HepG2 (cell line): ENCODE results near the gene MRPL10. TPM values are rescaled to one million over a fixed set of nuclear protein-coding genes. Genes with fewer than 3 reads are reported as not detected.

Experiments used
- ATAC-seq: fragments of 200-7000 bp; cut with Tn5 transposase; 3 replicates; pipeline ENCODE4 v1.9.1; 2020; ENCODE audit warnings: mild to moderate bottlenecking, moderate library complexity
- BruUV-seq: library from RNA; stranded (reverse); fragments of 400-500 nt; replicated peaks from 2 replicates; lab custom pipeline; 2021; lab: Mats Ljungman, UMichigan
- CTCF ChIA-PET: fragments of 300-600 bp; formaldehyde crosslinking; extraction: SDS; loops from one replicate; lab custom pipeline; 2021; ENCODE audit warnings: low total read pairs, inconsistent platforms, low intra/inter-chr PET ratio; lab: Yijun Ruan, JAX
- POLR2A ChIA-PET: fragments of 350-600 bp; sonication (Branson Sonifier 250); formaldehyde crosslinking; loops from one replicate; lab custom pipeline; 2020; ENCODE audit warnings: antibody characterized with exemption, inconsistent platforms; lab: Yijun Ruan, JAX
- DNase-seq: peaks from one replicate; pipeline ENCODE4 v3.0.0-alpha.2; 2015; ENCODE audit warnings: low spot score
- FAIRE-seq: peaks from 3 replicates; lab custom pipeline; 2011; peaks lifted over from hg19 to GRCh38; lab: Jason Lieb, UNC
- H2AFZ ChIP-seq: one replicate; pipeline ENCODE4 v1.6.1; 2011; ENCODE audit warnings: low read length, inconsistent platforms
- H3K27ac ChIP-seq: fragments of 300-600 bp; 3 replicates; pipeline ENCODE4 v1.8.0; 2011; ENCODE audit warnings: mixed run types, mild to moderate bottlenecking, mixed read lengths, low read length, inconsistent platforms; ENCODE audit not compliant: insufficient read depth; ENCODE audit errors: extremely low read length
- H3K27me3 ChIP-seq, 2 experiments: fragments of 200-600 bp in 1 of 2; 2 replicates in 1 of 2; 3 replicates in 1 of 2; pipeline versions ENCODE4 v1.6.0 to v1.8.0; 2011; ENCODE audit warnings: low read length in 2 of 2, mild to moderate bottlenecking in 2 of 2, moderate library complexity in 2 of 2, inconsistent platforms in 1 of 2; ENCODE audit not compliant: insufficient read depth in 2 of 2, control insufficient read depth in 1 of 2
- H3K36me3 ChIP-seq, 2 experiments: fragments of 200-600 bp in 1 of 2; replicated peaks in 1 of 2; 2 replicates in 1 of 2; 3 replicates in 1 of 2; pipeline versions ENCODE4 v1.5.1 to v1.8.0; 2011; ENCODE audit warnings: low read length in 2 of 2, inconsistent platforms in 1 of 2; ENCODE audit not compliant: insufficient read depth in 2 of 2, control insufficient read depth in 1 of 2
- H3K4me1 ChIP-seq: 2 replicates; pipeline ENCODE4 v1.5.1; 2012; ENCODE audit warnings: low read length, inconsistent platforms; ENCODE audit not compliant: insufficient read depth
- H3K4me2 ChIP-seq: 2 replicates; pipeline ENCODE4 v1.6.0; 2011; ENCODE audit warnings: low read depth, low read length, inconsistent platforms
- H3K4me3 ChIP-seq, 3 experiments: fragments of 200-600 bp in 1 of 3; sonication (generic), shearing (Covaris generic) in 1 of 3; replicated peaks in 1 of 3; 2 replicates each; pipeline ENCODE4 v1.5.1; 2011 to 2016; ENCODE audit warnings: low read length in 3 of 3, inconsistent platforms in 2 of 3, low read depth in 2 of 3, mild to moderate bottlenecking in 2 of 3, control low read depth in 1 of 3, mixed read lengths in 1 of 3; ENCODE audit not compliant: insufficient read depth in 1 of 3
- H3K79me2 ChIP-seq: one replicate; pipeline ENCODE4 v1.6.1; 2011; ENCODE audit warnings: low read length, inconsistent platforms; ENCODE audit not compliant: insufficient read depth
- H3K9ac ChIP-seq: 2 replicates; pipeline ENCODE4 v1.6.0; 2011; ENCODE audit warnings: mild to moderate bottlenecking, low read depth, low read length, inconsistent platforms; ENCODE audit not compliant: insufficient read depth
- H3K9me3 ChIP-seq: 2 replicates; pipeline ENCODE4 v1.5.1; 2012; ENCODE audit warnings: mild to moderate bottlenecking, low read length
- H4K20me1 ChIP-seq: 2 replicates; pipeline ENCODE4 v1.6.0; 2011; ENCODE audit warnings: inconsistent platforms, mild to moderate bottlenecking, low read length, moderate library complexity; ENCODE audit not compliant: insufficient read depth
- PCBP2 ChIP-seq: fragments of 200-400 bp; formaldehyde crosslinking; optimal IDR thresholded peaks from 2 replicates; pipeline ENCODE3; 2018; ENCODE audit warnings: low read length, low read depth; ENCODE audit not compliant: poor library complexity, severe bottlenecking
- WGBS: methylation state at CpG from one replicate; pipeline ENCODE4 v1.1.6; 2017; ENCODE audit warnings: low lambda C conversion rate; 5-methylcytosine and 5-hydroxymethylcytosine counted together
- in situ Hi-C: cut with HindIII; loops from 2 replicates; pipeline ENCODE4 v1.10.0; 2017; ENCODE audit warnings: low pct_unique_long_range_greater_than_20kb; ENCODE audit not compliant: extremely low pct_ligation_motif_present
- intact Hi-C: fragments of 100-400 bp; cut with micrococcal nuclease; formaldehyde crosslinking; loops from one replicate; pipeline ENCODE4 v1.10.0; 2022; ENCODE audit not compliant: unreplicated experiment
- polyA plus RNA-seq, 8 experiments: library from polyadenylated mRNA; depleted of rRNA in 3 of 8; stranded (reverse) in 7 of 8; unstranded in 1 of 8; fragments of >200 nt; fragmentation: Illumina TruSeq in 4 of 8; extraction: Trizol in 4 of 8; gene quantifications; 2 replicates each; pipeline versions ENCODE4 v1.2.1 to v1.2.3, GENCODE V29; 2011 to 2016; ENCODE audit warnings: low read depth in 4 of 8, missing spikeins in 1 of 8, mixed read lengths in 1 of 8; ENCODE audit not compliant: insufficient read depth in 1 of 8
- total RNA-seq, 5 experiments: library from RNA; depleted of rRNA; stranded (reverse); fragments of >200 nt; fragmentation: Illumina TruSeq; extraction: Trizol; gene quantifications; 2 replicates each; pipeline ENCODE4 v1.2.3, GENCODE V29; 2016; ENCODE audit warnings: low read depth in 1 of 5
- TF ChIP-seq, protein P1 (sequence below): sonication (generic); formaldehyde crosslinking; IDR thresholded peaks from 2 replicates; pipeline ENCODE4 v1.5.1; 2020; ENCODE audit warnings: mild to moderate bottlenecking, missing genetic modification reagents, moderate library complexity

Gene MRPL10
- total and polyA plus RNA-seq, 2 of the 13 experiments (the other 11 are each of a cell fraction or from before 2014, with no cell fraction given) = 56.7 to 149 TPM

DNA sequence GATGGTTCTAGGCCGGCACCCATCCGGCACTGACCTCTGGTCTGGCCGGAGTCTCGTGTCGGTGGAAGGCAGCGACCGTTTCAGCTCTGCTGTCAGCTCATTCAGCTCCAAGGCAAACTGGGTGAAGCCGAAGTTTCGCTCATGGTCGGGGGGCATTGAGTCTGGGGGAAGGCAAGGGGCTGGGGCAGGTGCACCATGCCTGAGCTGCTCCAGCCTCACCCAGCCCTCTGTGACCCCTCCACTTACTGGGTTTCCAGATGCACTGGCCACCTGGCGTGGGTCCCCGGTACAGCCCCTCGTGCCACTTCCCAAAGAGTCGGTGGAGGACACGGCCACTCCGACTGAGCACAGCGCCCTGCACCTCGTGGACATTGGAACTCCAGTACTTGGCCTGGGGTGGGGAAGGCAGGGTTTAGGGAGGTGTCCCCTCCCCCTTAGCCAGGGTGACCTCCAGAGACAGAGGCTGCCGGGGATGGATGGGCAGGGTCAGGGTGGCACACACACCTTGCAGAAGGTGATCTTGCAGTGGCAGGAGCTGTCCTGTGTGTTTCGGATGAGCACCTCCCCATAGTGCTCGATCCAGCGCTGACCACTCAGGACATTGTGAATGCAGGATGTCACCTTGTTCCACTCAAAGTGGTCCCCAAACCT, 22.4 kb downstream of the MRPL10 start:
- no peak for DNase-seq
- H3K4me1 ChIP-seq = peaks cover 12% of the 10 kb centered on the region
- BruUV-seq = no TSS peak
- TF ChIP-seq, protein P1, sequence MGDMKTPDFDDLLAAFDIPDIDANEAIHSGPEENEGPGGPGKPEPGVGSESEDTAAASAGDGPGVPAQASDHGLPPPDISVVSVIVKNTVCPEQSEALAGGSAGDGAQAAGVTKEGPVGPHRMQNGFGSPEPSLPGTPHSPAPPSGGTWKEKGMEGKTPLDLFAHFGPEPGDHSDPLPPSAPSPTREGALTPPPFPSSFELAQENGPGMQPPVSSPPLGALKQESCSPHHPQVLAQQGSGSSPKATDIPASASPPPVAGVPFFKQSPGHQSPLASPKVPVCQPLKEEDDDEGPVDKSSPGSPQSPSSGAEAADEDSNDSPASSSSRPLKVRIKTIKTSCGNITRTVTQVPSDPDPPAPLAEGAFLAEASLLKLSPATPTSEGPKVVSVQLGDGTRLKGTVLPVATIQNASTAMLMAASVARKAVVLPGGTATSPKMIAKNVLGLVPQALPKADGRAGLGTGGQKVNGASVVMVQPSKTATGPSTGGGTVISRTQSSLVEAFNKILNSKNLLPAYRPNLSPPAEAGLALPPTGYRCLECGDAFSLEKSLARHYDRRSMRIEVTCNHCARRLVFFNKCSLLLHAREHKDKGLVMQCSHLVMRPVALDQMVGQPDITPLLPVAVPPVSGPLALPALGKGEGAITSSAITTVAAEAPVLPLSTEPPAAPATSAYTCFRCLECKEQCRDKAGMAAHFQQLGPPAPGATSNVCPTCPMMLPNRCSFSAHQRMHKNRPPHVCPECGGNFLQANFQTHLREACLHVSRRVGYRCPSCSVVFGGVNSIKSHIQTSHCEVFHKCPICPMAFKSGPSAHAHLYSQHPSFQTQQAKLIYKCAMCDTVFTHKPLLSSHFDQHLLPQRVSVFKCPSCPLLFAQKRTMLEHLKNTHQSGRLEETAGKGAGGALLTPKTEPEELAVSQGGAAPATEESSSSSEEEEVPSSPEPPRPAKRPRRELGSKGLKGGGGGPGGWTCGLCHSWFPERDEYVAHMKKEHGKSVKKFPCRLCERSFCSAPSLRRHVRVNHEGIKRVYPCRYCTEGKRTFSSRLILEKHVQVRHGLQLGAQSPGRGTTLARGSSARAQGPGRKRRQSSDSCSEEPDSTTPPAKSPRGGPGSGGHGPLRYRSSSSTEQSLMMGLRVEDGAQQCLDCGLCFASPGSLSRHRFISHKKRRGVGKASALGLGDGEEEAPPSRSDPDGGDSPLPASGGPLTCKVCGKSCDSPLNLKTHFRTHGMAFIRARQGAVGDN (CRISPR knock-in tag) = 0 out of 2 replicates have a peak, but pooled peaks have one; percentile 13
- no peak for TF ChIP-seq PCBP2
- TF ChIP-seq, all 625 proteins: peak for 1
- Histone ChIP-seq H3K9ac (no peak overlapping the region), H3K9me3 (no peaks in the 10 kb centered on the region), H2AFZ (no peak overlapping the region), H3K79me2 (no peaks in the 10 kb centered on the region), H4K20me1 (no peaks in the 10 kb centered on the region), H3K4me2 (no peak overlapping the region), H3K36me3 (peaks cover 6 to 7% of the 10 kb centered on the region in 2 experiments; a peak in 3 of 5 replicates), H3K27ac (no peak overlapping the region), H3K4me3 (no peak overlapping the region), H3K27me3 (peaks cover 0 to under 1% of the 10 kb centered on the region in 2 experiments; a peak in 1 of 5 replicates)
- intact Hi-C loops = no loop called here
- 97% methylated on average over 13 of the region's 22 CpGs for WGBS
- in situ Hi-C loops = no loop called here
- POLR2A ChIA-PET = no interaction called here
- FAIRE-seq (no peak), ATAC-seq (no peak)
- CTCF ChIA-PET = no interaction called here
